Neutrophil (primary cell): ENCODE results near the gene OTX2.

Experiments
- H3K27ac ChIP-seq: fragments of 200-600 bp; sonication (generic); 2 replicates; pipeline ENCODE4 v1.5.1; 2016; ENCODE audit warnings: mild to moderate bottlenecking, moderate library complexity
- H3K27me3 ChIP-seq: fragments of 200-600 bp; sonication (generic); 2 replicates; pipeline ENCODE4 v1.6.0; 2016; ENCODE audit warnings: mild to moderate bottlenecking
- H3K36me3 ChIP-seq: fragments of 200-600 bp; sonication (generic); 2 replicates; pipeline ENCODE4 v1.5.1; 2017
- H3K4me1 ChIP-seq, 2 experiments: fragments of 200-600 bp in 1 of 2; sonication (generic) in 1 of 2; 1 replicate in 1 of 2; 2 replicates in 1 of 2; pipeline versions ENCODE4 v1.5.1 to v1.6.1; 2013 to 2016; ENCODE audit warnings: low read depth in 1 of 2, low read length in 1 of 2, mild to moderate bottlenecking in 1 of 2, moderate library complexity in 1 of 2; ENCODE audit not compliant: control insufficient read depth in 1 of 2, insufficient read depth in 1 of 2
- H3K4me3 ChIP-seq, 2 experiments: fragments of 200-600 bp in 1 of 2; sonication (generic) in 1 of 2; 1 replicate in 1 of 2; 2 replicates in 1 of 2; pipeline ENCODE4 v1.5.1; 2013 to 2016; ENCODE audit warnings: low read depth in 1 of 2, low read length in 1 of 2, mild to moderate bottlenecking in 1 of 2, moderate library complexity in 1 of 2
- H3K9me3 ChIP-seq: fragments of 200-600 bp; sonication (generic); 2 replicates; pipeline ENCODE4 v1.5.1; 2016
- CTCF ChIP-seq: fragments of 200-600 bp; sonication (generic); IDR thresholded peaks from 2 replicates; pipeline ENCODE4 v1.5.1; 2016; ENCODE audit warnings: antibody characterized with exemption

OTX2 gene

GRCh38 chr14:56826214-56826613, 15.9 kb upstream of the OTX2 start:
- no peak overlapping the region for H3K4me3 ChIP-seq
- no peak overlapping the region for H3K27ac ChIP-seq
- H3K27me3 ChIP-seq: peaks cover 16% of the 10 kb centered on the region
- no peaks in the 10 kb centered on the region for H3K9me3 ChIP-seq
- no peaks in the 10 kb centered on the region for H3K36me3 ChIP-seq
- no peaks in the 10 kb centered on the region for H3K4me1 ChIP-seq
- no peak for TF ChIP-seq CTCF

- peaks cover 58% of the 10 kb centered on the region for H3K27me3 ChIP-seq
- H3K4me3 ChIP-seq: no peak overlapping the region
- no peaks in the 10 kb centered on the region for H3K36me3 ChIP-seq
Measured at GRCh38 chr14:56821805-56822610, 11.7 kb upstream of the OTX2 start.

GRCh38 chr14:56821177-56821576, 10.9 kb upstream of the OTX2 start:
- Histone ChIP-seq H3K4me1 (no peaks in the 10 kb centered on the region), H3K27me3 (peaks cover 66% of the 10 kb centered on the region), H3K9me3 (no peaks in the 10 kb centered on the region), H3K4me3 (no peak overlapping the region), H3K27ac (no peak overlapping the region), H3K36me3 (no peaks in the 10 kb centered on the region)
- no peak for TF ChIP-seq CTCF

More at GRCh38 chr14:56821805-56822610, 11.7 kb upstream of the OTX2 start:
- no peaks in the 10 kb centered on the region for H3K9me3 ChIP-seq
- H3K27ac ChIP-seq: no peak overlapping the region
- no peaks in the 10 kb centered on the region for H3K4me1 ChIP-seq
- no peak for TF ChIP-seq CTCF

- TF ChIP-seq CTCF: no peak
- Histone ChIP-seq H3K27ac (no peak overlapping the region), H3K4me3 (no peak overlapping the region), H3K9me3 (no peaks in the 10 kb centered on the region), H3K4me1 (no peaks in the 10 kb centered on the region), H3K27me3 (peaks cover 100% of the 10 kb centered on the region), H3K36me3 (no peaks in the 10 kb centered on the region)
Measured at GRCh38 chr14:56817396-56817921, 7.2 kb upstream of the OTX2 start.

- Histone ChIP-seq H3K9me3 (no peaks in the 10 kb centered on the region), H3K36me3 (no peaks in the 10 kb centered on the region), H3K27ac (no peak overlapping the region), H3K4me1 (no peaks in the 10 kb centered on the region), H3K4me3 (no peak overlapping the region), H3K27me3 (peaks cover 100% of the 10 kb centered on the region)
- no peak for TF ChIP-seq CTCF
Measured at GRCh38 chr14:56816574-56817391, 6.5 kb upstream of the OTX2 start.
